Stimulated activated memory B cell treated with anti-CD40 and anti-IgM and Interleukin-4, amounts not matched to agents 10 μg/mL and 1 μg/mL and 100 μg/mL, for 72 hours (primary cell): Measurements from ENCODE around the gene PXK.
"Not testable (repeated sequence)": the region's sequence is repeated elsewhere in the genome, so short reads cannot be mapped to it uniquely, and the experiment has no call there.

Experiments
- ATAC-seq: fragments of 150-1000 bp; cut with Tn5 transposase; 2 replicates; pipeline ENCODE4 v1.10.0; 2021
- H3K27ac Mint-ChIP-seq: one replicate; pipeline ENCODE4 v1.8.0; 2022; ENCODE audit warnings: mild to moderate bottlenecking, mixed read lengths
- H3K27me3 Mint-ChIP-seq: one replicate; pipeline ENCODE4 v1.8.0; 2022; ENCODE audit warnings: mixed read lengths
- H3K36me3 Mint-ChIP-seq: one replicate; pipeline ENCODE4 v1.8.0; 2022; ENCODE audit warnings: mixed read lengths
- H3K4me1 Mint-ChIP-seq: one replicate; pipeline ENCODE4 v1.8.0; 2022; ENCODE audit warnings: mixed read lengths
- H3K4me3 Mint-ChIP-seq: one replicate; pipeline ENCODE4 v1.8.0; 2022; ENCODE audit warnings: mild to moderate bottlenecking, moderate library complexity, mixed read lengths
- H3K9me3 Mint-ChIP-seq: one replicate; pipeline ENCODE4 v1.8.0; 2022; ENCODE audit warnings: mixed read lengths

Gene PXK

GRCh38 chr3:58424613-58425012 is 91.9 kb downstream of the PXK start:
- Mint-ChIP-seq H3K36me3 (peaks cover 52% of the 10 kb centered on the region), H3K27me3 (no peaks in the 10 kb centered on the region), H3K4me3 (no peak overlapping the region), H3K4me1 (peaks cover 23% of the 10 kb centered on the region), H3K9me3 (no peaks in the 10 kb centered on the region), H3K27ac (peak overlapping the region; percentile 67)
- no peak for ATAC-seq

GRCh38 chr3:58425782-58426181 is 93.1 kb downstream of the PXK start:
- no peak for ATAC-seq
- Mint-ChIP-seq H3K27ac (peak overlapping the region; percentile 67), H3K4me3 (no peak overlapping the region), H3K36me3 (peaks cover 48% of the 10 kb centered on the region), H3K9me3 (no peaks in the 10 kb centered on the region), H3K4me1 (peaks cover 12% of the 10 kb centered on the region), H3K27me3 (no peaks in the 10 kb centered on the region)

- H3K4me1 Mint-ChIP-seq = peaks cover 13% of the 10 kb centered on the region
- no peak overlapping the region for H3K27ac Mint-ChIP-seq
- no peaks in the 10 kb centered on the region for H3K27me3 Mint-ChIP-seq
- no peak overlapping the region for H3K4me3 Mint-ChIP-seq
- no peak for ATAC-seq
- peaks cover 41% of the 10 kb centered on the region for H3K36me3 Mint-ChIP-seq
- H3K9me3 Mint-ChIP-seq = no peaks in the 10 kb centered on the region
Observed at GRCh38 chr3:58427661-58428361, 95.1 kb downstream of the PXK start.

GRCh38 chr3:58429657-58430056 is 97.0 kb downstream of the PXK start:
- no peaks in the 10 kb centered on the region for H3K9me3 Mint-ChIP-seq
- H3K27me3 Mint-ChIP-seq = no peaks in the 10 kb centered on the region
- H3K4me3 Mint-ChIP-seq = no peak overlapping the region
- H3K36me3 Mint-ChIP-seq = peaks cover 33% of the 10 kb centered on the region
- H3K4me1 Mint-ChIP-seq = peaks cover 29% of the 10 kb centered on the region
- no peak for ATAC-seq
- peak overlapping the region; percentile 12 for H3K27ac Mint-ChIP-seq

GRCh38 chr3:58432905-58433304 is 100.2 kb downstream of the PXK start:
- Mint-ChIP-seq H3K9me3 (no peaks in the 10 kb centered on the region), H3K27ac (peak overlapping the region; percentile 93), H3K27me3 (no peaks in the 10 kb centered on the region), H3K4me3 (peak overlapping the region; percentile 96), H3K4me1 (peaks cover 36% of the 10 kb centered on the region), H3K36me3 (peaks cover 11% of the 10 kb centered on the region)
- ATAC-seq = no peak

GRCh38 chr3:58433400-58434167 is 100.9 kb downstream of the PXK start, which contains the start of gene PDHB:
PDHB (minus strand) TSS chr3:58433832; CDS start chr3:58433809, 23 bp downstream.
- Mint-ChIP-seq H3K4me1 (peaks cover 36% of the 10 kb centered on the region), H3K4me3 (peak within 1 kb of the TSS; percentile 96), H3K9me3 (no peaks in the 10 kb centered on the region), H3K27me3 (no peaks in the 10 kb centered on the region), H3K36me3 (peaks cover 6% of the 10 kb centered on the region), H3K27ac (peak within 1 kb of the TSS; percentile 93)
- ATAC-seq = peak; percentile 99

GRCh38 chr3:58434168-58434504 is 101.4 kb downstream of the PXK start:
- Mint-ChIP-seq H3K27ac (peak overlapping the region; percentile 93), H3K9me3 (no peaks in the 10 kb centered on the region), H3K27me3 (no peaks in the 10 kb centered on the region), H3K36me3 (peaks cover 6% of the 10 kb centered on the region), H3K4me1 (peaks cover 36% of the 10 kb centered on the region), H3K4me3 (peak overlapping the region; percentile 96)
- no peak for ATAC-seq

- Mint-ChIP-seq H3K4me3 (no peak overlapping the region), H3K36me3 (peaks cover 6% of the 10 kb centered on the region), H3K27ac (peak overlapping the region; percentile 93), H3K4me1 (peaks cover 36% of the 10 kb centered on the region), H3K9me3 (no peaks in the 10 kb centered on the region), H3K27me3 (no peaks in the 10 kb centered on the region)
- ATAC-seq = no peak
Observed at GRCh38 chr3:58434511-58434910, 101.8 kb downstream of the PXK start.

- H3K27ac Mint-ChIP-seq = peak overlapping the region; percentile 93
- peaks cover 36% of the 10 kb centered on the region for H3K4me1 Mint-ChIP-seq
- ATAC-seq = no peak
- H3K4me3 Mint-ChIP-seq = no peak overlapping the region
- H3K36me3 Mint-ChIP-seq = peaks cover 6% of the 10 kb centered on the region
- no peaks in the 10 kb centered on the region for H3K27me3 Mint-ChIP-seq
- no peaks in the 10 kb centered on the region for H3K9me3 Mint-ChIP-seq
Observed at GRCh38 chr3:58434990-58435389, 102.3 kb downstream of the PXK start.

- H3K27ac Mint-ChIP-seq, H3K36me3 Mint-ChIP-seq, H3K9me3 Mint-ChIP-seq, ATAC-seq, H3K4me3 Mint-ChIP-seq, H3K27me3 Mint-ChIP-seq: not testable (repeated sequence)
- H3K4me1 Mint-ChIP-seq = peaks cover 28% of the 10 kb centered on the region
Observed at GRCh38 chr3:58437276-58437675, 104.6 kb downstream of the PXK start.

- ATAC-seq, H3K36me3 Mint-ChIP-seq, H3K4me3 Mint-ChIP-seq, H3K27me3 Mint-ChIP-seq, H3K9me3 Mint-ChIP-seq, H3K4me1 Mint-ChIP-seq, H3K27ac Mint-ChIP-seq: not testable (repeated sequence)
Observed at GRCh38 chr3:58440996-58441355, 108.3 kb downstream of the PXK start.

- Mint-ChIP-seq H3K27me3 (no peaks in the 10 kb centered on the region), H3K4me1 (no peaks in the 10 kb centered on the region), H3K9me3 (no peaks in the 10 kb centered on the region), H3K4me3 (no peak overlapping the region), H3K27ac (no peak overlapping the region), H3K36me3 (no peaks in the 10 kb centered on the region)
- ATAC-seq = no peak
Observed at GRCh38 chr3:58441514-58442450, 109.1 kb downstream of the PXK start.

- peaks cover 28% of the 10 kb centered on the region for H3K36me3 Mint-ChIP-seq
- H3K27me3 Mint-ChIP-seq = no peaks in the 10 kb centered on the region
- peaks cover 14% of the 10 kb centered on the region for H3K9me3 Mint-ChIP-seq
- H3K4me1 Mint-ChIP-seq = no peaks in the 10 kb centered on the region
- no peak overlapping the region for H3K27ac Mint-ChIP-seq
- no peak overlapping the region for H3K4me3 Mint-ChIP-seq
- ATAC-seq = no peak
Observed at GRCh38 chr3:58452176-58452575, 119.5 kb downstream of the PXK start.

GRCh38 chr3:58459160-58459559 is 126.5 kb downstream of the PXK start:
- H3K4me1 Mint-ChIP-seq = peaks cover 6% of the 10 kb centered on the region
- no peak overlapping the region for H3K27ac Mint-ChIP-seq
- H3K27me3 Mint-ChIP-seq = no peaks in the 10 kb centered on the region
- H3K4me3 Mint-ChIP-seq = no peak overlapping the region
- peaks cover 16% of the 10 kb centered on the region for H3K36me3 Mint-ChIP-seq
- peaks cover 5% of the 10 kb centered on the region for H3K9me3 Mint-ChIP-seq
- no peak for ATAC-seq

- ATAC-seq = no peak
- H3K36me3 Mint-ChIP-seq = no peaks in the 10 kb centered on the region
- peaks cover 6% of the 10 kb centered on the region for H3K4me1 Mint-ChIP-seq
- no peak overlapping the region for H3K4me3 Mint-ChIP-seq
- H3K27me3 Mint-ChIP-seq = no peaks in the 10 kb centered on the region
- no peaks in the 10 kb centered on the region for H3K9me3 Mint-ChIP-seq
- no peak overlapping the region for H3K27ac Mint-ChIP-seq
Observed at GRCh38 chr3:58462829-58463180, 130.1 kb downstream of the PXK start.
